Measurements from ENCODE around the gene PKLR.
"Not testable (repeated sequence)": the region's sequence is repeated elsewhere in the genome, so short reads cannot be mapped to it uniquely, and the experiment has no call there.

The PKLR gene

DNA sequence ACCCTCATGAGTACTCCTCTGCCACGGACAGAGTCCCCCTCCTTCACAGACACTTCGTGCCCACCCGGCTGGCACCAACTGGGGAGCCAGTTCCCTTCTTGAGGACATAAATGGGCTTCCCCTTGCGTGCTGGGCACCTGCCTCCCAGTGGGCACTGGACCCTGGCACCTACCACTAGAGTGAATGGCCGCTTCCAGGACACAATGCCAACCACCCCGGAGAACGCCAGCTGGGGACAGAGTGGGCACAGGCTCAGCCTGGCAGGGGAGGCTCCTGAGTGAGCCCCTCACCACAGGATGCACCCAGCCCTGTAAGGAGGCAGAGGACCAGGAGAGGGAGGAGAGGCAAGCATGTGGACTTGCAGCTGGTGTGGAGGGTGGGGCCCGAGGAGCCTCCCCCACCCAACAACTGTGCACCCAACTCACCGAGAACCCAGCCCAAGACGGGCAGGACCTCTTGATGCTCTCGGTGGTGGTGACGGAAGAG lies 47.0 kb downstream of the PKLR start:
- H3K9ac ChIP-seq (ENCODE audit: low read depth, low read length): 0 out of 2 replicates have a peak overlapping the region, but pooled peaks have one; percentile 23
- H3K36me3 ChIP-seq (ENCODE audit: insufficient read depth, low read length): peaks cover 17% of the 10 kb centered on the region
- peaks cover 12% of the 10 kb centered on the region; the same call in 1 of the 2 replicates for H3K4me1 ChIP-seq (ENCODE audit: insufficient read depth, low read length)
- peak overlapping the region; percentile 79 for H3K4me3 ChIP-seq (ENCODE audit: low read length)
- no peaks in the 10 kb centered on the region for H3K9me3 ChIP-seq (ENCODE audit: insufficient read depth, low read depth, low read length)
- H3K27me3 ChIP-seq (ENCODE audit: insufficient read depth, low read length): no peaks in the 10 kb centered on the region
- 76% methylated on average over 11 of the region's 12 CpGs for WGBS
- no peak overlapping the region for H3K27ac ChIP-seq (ENCODE audit: low read depth, low read length)

DNA sequence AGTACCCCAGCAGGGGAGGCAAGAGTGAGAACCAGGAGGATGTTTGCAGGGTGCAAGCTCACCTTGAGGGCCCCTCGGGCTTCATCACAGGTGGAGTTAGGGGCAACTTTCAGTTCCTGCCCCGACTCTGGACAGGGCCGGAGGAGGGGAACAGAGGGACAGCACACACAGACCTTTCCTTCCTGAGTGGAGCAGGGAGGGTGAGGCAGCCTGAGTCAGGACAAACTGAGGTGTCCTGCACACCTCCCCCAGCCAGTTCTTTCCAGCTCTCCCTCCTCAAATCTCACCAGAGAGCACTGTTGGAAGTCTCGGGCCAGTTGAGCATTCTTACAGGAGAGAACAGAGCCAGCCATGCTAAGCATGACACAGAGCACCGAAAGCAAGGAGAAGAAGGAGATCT lies 47.4 kb downstream of the PKLR start:
- Histone ChIP-seq H3K4me3 (ENCODE audit: low read length) (peak overlapping the region; percentile 79), H3K9ac (ENCODE audit: low read depth, low read length) (no peak overlapping the region), H3K27ac (ENCODE audit: low read depth, low read length) (no peak overlapping the region), H3K9me3 (ENCODE audit: insufficient read depth, low read depth, low read length) (no peaks in the 10 kb centered on the region), H3K4me1 (ENCODE audit: insufficient read depth, low read length) (peaks cover 12% of the 10 kb centered on the region; the same call in 1 of the 2 replicates), H3K36me3 (ENCODE audit: insufficient read depth, low read length) (peaks cover 18% of the 10 kb centered on the region), H3K27me3 (ENCODE audit: insufficient read depth, low read length) (no peaks in the 10 kb centered on the region)
- WGBS: 85% methylated on average over 5 of the region's 5 CpGs

DNA sequence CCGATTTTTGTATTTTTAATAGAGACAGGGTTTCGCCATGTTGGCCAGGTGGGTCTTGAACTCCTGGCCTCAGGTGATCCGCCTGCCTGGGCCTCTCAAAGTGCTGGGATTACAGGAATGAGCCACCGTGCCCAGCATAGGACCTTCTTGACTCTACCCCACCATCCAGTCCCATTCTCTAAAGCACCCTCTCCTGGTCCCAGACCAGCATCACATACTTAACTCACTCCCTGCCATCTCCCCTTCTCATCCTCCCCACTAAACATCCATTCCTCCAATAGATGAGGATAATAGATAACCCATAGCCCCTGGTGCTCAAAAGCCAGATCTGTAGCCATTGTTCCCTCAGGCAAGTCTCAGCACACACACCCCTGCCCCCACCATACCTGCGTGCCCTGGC lies 48.0 kb downstream of the PKLR start:
- 88% methylated on average over 5 of the region's 5 CpGs for WGBS
- Histone ChIP-seq H3K27me3 (ENCODE audit: insufficient read depth, low read length) (no peaks in the 10 kb centered on the region), H3K9ac (ENCODE audit: low read depth, low read length) (no peak overlapping the region), H3K4me1 (ENCODE audit: insufficient read depth, low read length) (peaks cover 12% of the 10 kb centered on the region; the same call in 1 of the 2 replicates), H3K27ac (ENCODE audit: low read depth, low read length) (no peak overlapping the region), H3K4me3 (ENCODE audit: low read length) (no peak overlapping the region), H3K36me3 (ENCODE audit: insufficient read depth, low read length) (peaks cover 17% of the 10 kb centered on the region), H3K9me3 (ENCODE audit: insufficient read depth, low read depth, low read length) (no peaks in the 10 kb centered on the region)

DNA sequence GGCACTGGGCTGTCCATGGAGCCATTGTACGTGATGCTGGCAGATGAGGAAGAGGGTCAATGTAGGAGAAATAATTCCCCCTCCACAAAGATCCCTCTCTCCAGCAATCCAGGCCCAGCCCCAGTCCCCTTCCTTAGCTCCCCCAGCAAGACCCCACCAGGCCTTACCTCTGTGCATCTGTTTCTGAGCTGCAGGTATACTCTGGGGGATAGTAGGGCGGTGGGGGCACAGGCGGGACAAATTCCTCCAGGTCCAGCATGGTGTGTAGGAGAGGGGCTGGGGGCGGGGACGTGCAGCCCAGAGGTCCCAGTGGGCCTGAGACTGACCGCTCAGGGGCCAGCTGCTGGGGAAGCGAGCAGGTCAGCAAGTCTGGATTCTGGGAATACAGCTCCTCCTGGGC lies 49.7 kb downstream of the PKLR start:
- H3K27ac ChIP-seq (ENCODE audit: low read depth, low read length): no peak overlapping the region

DNA sequence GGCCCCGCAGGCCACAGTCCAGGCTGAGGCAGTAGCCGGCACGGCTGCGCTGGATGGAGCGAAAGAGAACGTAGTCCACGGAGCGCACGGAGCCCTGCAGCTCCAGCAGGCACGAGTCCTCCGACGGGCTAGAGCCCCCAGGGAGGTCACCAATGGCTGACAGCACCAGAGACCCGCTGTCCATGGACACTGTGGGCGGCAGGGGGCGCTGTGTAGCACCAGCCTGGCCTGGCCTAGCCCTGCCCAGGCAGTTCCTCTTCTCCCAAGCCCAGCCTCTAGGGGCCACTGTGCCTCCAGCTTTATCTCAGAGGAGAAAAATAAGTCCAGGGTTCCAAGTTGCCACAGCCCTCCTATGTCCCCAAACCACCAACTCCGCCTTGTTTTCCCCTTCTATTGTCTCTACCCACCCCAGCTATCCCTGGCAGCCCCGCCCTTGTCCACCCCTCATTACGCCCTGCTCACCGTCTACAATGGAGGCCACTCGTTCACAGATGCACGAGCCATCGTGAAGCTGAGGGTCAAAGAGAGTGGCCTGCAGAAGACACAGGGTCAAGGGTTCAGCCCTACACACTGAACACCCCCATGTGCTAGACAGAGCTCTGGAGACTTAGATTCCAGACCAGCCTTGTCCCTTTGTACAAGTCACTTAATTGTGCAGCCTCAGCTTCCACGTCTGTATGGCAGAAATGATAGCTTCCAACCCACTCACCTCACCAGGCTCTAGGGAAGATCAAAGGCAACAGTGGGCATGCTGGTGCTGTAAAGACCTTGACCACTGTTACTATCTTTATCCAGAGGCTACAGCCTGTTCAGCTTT lies 50.4 kb downstream of the PKLR start:
- H3K9me3 ChIP-seq (ENCODE audit: insufficient read depth, low read depth, low read length): no peaks in the 10 kb centered on the region
- H3K36me3 ChIP-seq (ENCODE audit: insufficient read depth, low read length): peaks cover 18% of the 10 kb centered on the region; the same call in 1 of the 2 replicates
- H3K9ac ChIP-seq (ENCODE audit: low read depth, low read length): peak overlapping the region; percentile 40; the same call in 1 of the 2 replicates
- WGBS: 23% methylated on average over 23 of the region's 23 CpGs
- peaks cover 5% of the 10 kb centered on the region; the same call in 1 of the 2 replicates for H3K27me3 ChIP-seq (ENCODE audit: insufficient read depth, low read length)
- H3K4me1 ChIP-seq (ENCODE audit: insufficient read depth, low read length): peaks cover 10% of the 10 kb centered on the region; the same call in 1 of the 2 replicates
- H3K4me3 ChIP-seq (ENCODE audit: low read length): peak overlapping the region; percentile 63
- H3K27ac ChIP-seq (ENCODE audit: low read depth, low read length): no peak overlapping the region

More for the DNA sequence above, 49.7 kb downstream of the PKLR start:
- H3K9me3 ChIP-seq (ENCODE audit: insufficient read depth, low read depth, low read length): no peaks in the 10 kb centered on the region
- H3K4me1 ChIP-seq (ENCODE audit: insufficient read depth, low read length): peaks cover 12% of the 10 kb centered on the region; the same call in 1 of the 2 replicates
- H3K36me3 ChIP-seq (ENCODE audit: insufficient read depth, low read length): peaks cover 18% of the 10 kb centered on the region; the same call in 1 of the 2 replicates
- no peaks in the 10 kb centered on the region for H3K27me3 ChIP-seq (ENCODE audit: insufficient read depth, low read length)
- WGBS: 94% methylated on average over 6 of the region's 7 CpGs
- no peak overlapping the region for H3K9ac ChIP-seq (ENCODE audit: low read depth, low read length)
- no peak overlapping the region for H3K4me3 ChIP-seq (ENCODE audit: low read length)

DNA sequence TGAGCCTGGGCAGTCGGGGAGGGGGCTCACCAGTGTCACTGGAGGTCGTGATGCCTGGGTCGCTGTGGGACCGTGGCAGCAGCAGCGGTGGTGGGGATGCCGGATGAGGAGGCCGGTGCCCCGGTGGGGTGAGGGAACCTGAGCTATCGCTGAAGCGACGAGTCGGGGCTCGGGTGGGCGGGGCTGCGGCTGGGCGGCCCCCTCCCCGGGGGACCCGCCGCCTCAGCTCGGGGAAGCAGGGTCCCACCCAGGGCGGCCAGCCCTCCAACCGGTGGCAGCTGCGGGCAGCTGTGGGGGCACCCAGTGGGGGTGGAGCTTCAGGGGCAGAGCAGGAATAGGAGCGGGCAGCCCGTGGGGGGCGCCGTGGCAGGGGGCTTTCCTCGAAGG lies 51.0 kb downstream of the PKLR start:
- Histone ChIP-seq H3K4me3 (ENCODE audit: low read length) (peak overlapping the region; percentile 63), H3K4me1 (ENCODE audit: insufficient read depth, low read length) (peaks cover 10% of the 10 kb centered on the region; the same call in 1 of the 2 replicates), H3K36me3 (ENCODE audit: insufficient read depth, low read length) (peaks cover 18% of the 10 kb centered on the region; the same call in 1 of the 2 replicates), H3K27ac (ENCODE audit: low read depth, low read length) (no peak overlapping the region), H3K27me3 (ENCODE audit: insufficient read depth, low read length) (peaks cover 5% of the 10 kb centered on the region; the same call in 1 of the 2 replicates), H3K9me3 (ENCODE audit: insufficient read depth, low read depth, low read length) (no peaks in the 10 kb centered on the region), H3K9ac (ENCODE audit: low read depth, low read length) (peak overlapping the region; percentile 40; the same call in 1 of the 2 replicates)
- 41% methylated on average over 28 of the region's 28 CpGs for WGBS

DNA sequence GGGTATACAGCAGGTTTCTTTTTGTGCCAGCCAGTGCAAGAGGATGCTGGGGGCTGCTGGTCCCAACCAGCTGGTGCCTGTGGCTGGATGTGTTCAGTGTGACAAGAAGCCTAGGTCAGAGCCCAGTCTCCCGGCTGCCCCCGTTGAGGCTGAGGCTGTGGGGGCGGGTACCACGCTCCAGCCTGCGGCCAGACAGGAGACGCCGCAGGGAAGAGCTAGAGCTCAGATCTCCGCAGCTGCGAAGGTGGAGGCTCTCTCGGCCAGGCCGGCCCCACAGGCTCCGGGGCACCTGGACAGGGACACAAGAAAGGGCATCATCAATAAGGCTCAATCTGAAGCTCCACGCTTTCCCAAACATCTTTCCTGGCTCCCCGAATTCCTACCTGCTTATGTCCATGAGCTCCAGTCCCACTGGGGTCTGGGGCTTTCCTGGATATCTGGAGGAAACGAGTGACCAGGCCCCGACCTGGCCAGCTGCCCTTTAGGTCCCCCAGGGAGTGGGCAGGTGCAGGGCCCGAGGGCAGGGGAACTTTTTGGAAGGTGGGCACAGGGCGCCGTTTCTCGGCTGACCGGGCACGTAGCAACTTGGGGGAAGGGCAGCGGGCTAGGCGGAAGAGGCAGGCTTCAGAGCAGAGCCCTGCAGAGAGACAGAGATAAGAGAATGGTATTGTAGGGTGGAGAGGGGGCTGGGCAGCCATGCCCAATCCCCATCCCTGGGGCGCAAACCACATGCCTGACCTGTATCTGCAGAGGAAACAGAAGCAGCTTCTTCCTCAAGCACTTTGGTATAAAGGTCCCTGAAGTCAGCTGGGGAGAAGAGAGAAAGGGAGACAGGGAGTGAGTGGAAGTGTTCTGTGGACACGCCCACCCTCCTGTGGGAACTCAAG lies 53.3 kb downstream of the PKLR start:
- Histone ChIP-seq H3K9me3 (ENCODE audit: insufficient read depth, low read depth, low read length) (no peaks in the 10 kb centered on the region), H3K4me1 (ENCODE audit: insufficient read depth, low read length) (peaks cover 5% of the 10 kb centered on the region; the same call in 1 of the 2 replicates), H3K27ac (ENCODE audit: low read depth, low read length) (no peak overlapping the region), H3K9ac (ENCODE audit: low read depth, low read length) (no peak overlapping the region), H3K36me3 (ENCODE audit: insufficient read depth, low read length) (peaks cover 18% of the 10 kb centered on the region; the same call in 1 of the 2 replicates), H3K27me3 (ENCODE audit: insufficient read depth, low read length) (peaks cover 14% of the 10 kb centered on the region), H3K4me3 (ENCODE audit: low read length) (no peak overlapping the region)
- WGBS: 92% methylated on average over 26 of the region's 26 CpGs

DNA sequence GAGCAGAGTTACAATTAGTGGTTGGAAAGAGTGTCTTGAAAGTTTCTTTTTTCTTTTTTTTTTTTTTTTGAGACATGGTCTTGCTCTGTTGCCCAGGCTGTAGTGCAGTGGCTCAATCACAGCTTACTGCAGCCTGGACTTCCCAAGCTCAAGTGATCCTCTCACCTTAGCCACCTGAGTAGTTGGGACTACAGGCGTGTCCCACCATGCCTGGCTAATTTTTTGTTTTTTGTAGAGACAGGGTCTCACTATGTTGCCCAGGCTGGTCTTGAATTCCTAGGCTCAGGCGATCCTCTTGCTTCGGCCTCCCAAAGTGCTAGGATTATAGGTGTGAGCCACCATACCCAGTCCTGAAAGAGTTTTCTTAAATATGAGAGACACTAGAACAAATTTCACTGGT lies 54.4 kb downstream of the PKLR start:
- not testable (repeated sequence) for H3K4me3 ChIP-seq (ENCODE audit: low read length); H3K9me3 ChIP-seq (ENCODE audit: insufficient read depth, low read depth, low read length); H3K27ac ChIP-seq (ENCODE audit: low read depth, low read length); H3K9ac ChIP-seq (ENCODE audit: low read depth, low read length); H3K4me1 ChIP-seq (ENCODE audit: insufficient read depth, low read length)
- peaks cover 18% of the 10 kb centered on the region; the same call in 1 of the 2 replicates for H3K36me3 ChIP-seq (ENCODE audit: insufficient read depth, low read length)
- H3K27me3 ChIP-seq (ENCODE audit: insufficient read depth, low read length): peaks cover 14% of the 10 kb centered on the region
- 87% methylated on average over 3 of the region's 3 CpGs for WGBS

DNA sequence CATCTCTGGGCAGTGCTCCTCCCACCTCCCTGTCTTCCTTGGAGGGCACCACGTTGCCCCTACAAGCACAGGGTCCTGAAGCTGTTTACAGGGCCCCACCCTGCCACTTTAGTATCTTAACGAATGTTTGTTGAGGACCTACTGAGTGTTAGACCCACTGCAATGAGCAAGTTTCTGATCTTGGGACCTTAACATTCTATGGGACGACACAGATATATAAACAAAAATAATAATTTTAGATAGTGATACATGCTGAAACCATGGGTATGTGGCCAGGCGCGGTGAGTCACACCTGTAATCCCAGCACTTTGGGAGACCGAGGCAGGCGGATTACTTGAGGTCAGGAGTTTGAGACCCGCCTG lies 56.1 kb downstream of the PKLR start:
- H3K27ac ChIP-seq (ENCODE audit: low read depth, low read length): peak overlapping the region; percentile 89
- H3K9me3 ChIP-seq (ENCODE audit: insufficient read depth, low read depth, low read length): no peaks in the 10 kb centered on the region
- peaks cover 7% of the 10 kb centered on the region; the same call in 1 of the 2 replicates for H3K4me1 ChIP-seq (ENCODE audit: insufficient read depth, low read length)
- WGBS: 61% methylated on average over 7 of the region's 8 CpGs
- H3K9ac ChIP-seq (ENCODE audit: low read depth, low read length): peak overlapping the region; percentile 86
- H3K4me3 ChIP-seq (ENCODE audit: low read length): peak overlapping the region; percentile 65
- H3K36me3 ChIP-seq (ENCODE audit: insufficient read depth, low read length): peaks cover 18% of the 10 kb centered on the region; the same call in 1 of the 2 replicates
- peaks cover 14% of the 10 kb centered on the region for H3K27me3 ChIP-seq (ENCODE audit: insufficient read depth, low read length)

DNA sequence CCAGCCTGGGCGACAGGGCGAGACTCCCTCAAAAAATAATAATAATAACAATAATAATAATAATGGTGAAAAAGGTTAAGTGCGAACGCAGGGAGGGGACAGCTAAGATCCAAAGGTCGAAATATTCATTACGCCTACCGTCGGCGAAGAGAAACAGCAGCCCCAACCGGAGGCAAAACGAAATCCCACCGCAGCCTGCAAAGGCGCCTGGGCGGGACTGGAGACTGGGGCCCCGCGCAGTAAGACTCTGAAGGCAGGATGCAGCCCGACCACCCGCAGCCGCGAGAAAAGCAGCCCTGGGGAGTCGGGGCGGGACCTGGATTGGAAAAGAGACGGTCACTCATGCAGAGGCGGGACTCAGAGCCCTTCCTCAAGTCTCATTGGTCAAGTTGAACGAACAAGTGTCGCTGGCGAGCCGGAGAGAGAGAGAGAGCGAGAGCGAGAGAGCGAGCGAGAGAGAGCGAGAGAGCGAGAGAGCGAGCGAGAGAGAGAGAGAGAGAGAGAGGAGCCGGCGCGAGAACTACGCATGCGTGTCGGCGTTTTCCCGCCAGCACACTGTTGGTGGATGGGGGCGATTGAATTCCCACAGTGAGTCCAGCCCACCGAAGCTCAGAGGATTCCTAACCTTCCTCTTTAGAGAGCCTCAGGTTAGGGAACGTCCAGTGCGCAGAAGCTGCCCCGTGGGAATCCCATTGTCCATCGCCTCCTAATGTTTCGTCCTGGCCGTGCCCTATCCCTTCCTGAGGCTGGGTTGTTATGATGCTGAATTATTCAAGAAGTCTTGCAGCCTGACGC lies 56.7 kb downstream of the PKLR start:
- H3K27me3 ChIP-seq (ENCODE audit: insufficient read depth, low read length): peaks cover 14% of the 10 kb centered on the region
- peak overlapping the region; percentile 65 for H3K4me3 ChIP-seq (ENCODE audit: low read length)
- under 1% methylated on average over 51 of the region's 53 CpGs for WGBS
- H3K9ac ChIP-seq (ENCODE audit: low read depth, low read length): peak overlapping the region; percentile 86
- no peaks in the 10 kb centered on the region for H3K9me3 ChIP-seq (ENCODE audit: insufficient read depth, low read depth, low read length)
- peak overlapping the region; percentile 89 for H3K27ac ChIP-seq (ENCODE audit: low read depth, low read length)
- peaks cover 7% of the 10 kb centered on the region; the same call in 1 of the 2 replicates for H3K4me1 ChIP-seq (ENCODE audit: insufficient read depth, low read length)
- H3K36me3 ChIP-seq (ENCODE audit: insufficient read depth, low read length): peaks cover 18% of the 10 kb centered on the region; the same call in 1 of the 2 replicates

All from HUES64 (cell line).